HL-60 (cell line): ENCODE data around the gene LIN54.

ENCODE experiments used
- DNase-seq, 2 experiments: peaks; one replicate each; pipeline ENCODE4 v3.0.0-alpha.2; 2010 to 2020; ENCODE audit warnings: low read depth in 1 of 2, low spot score in 1 of 2
- H3K27ac ChIP-seq: fragments of 250-450 bp; sonication (Bioruptor Pico); replicated peaks from 2 replicates; pipeline ENCODE4 v1.5.1; 2020; ENCODE audit warnings: mild to moderate bottlenecking, moderate library complexity
- H3K27me3 ChIP-seq: fragments of 250-450 bp; sonication (Bioruptor Pico); 2 replicates; pipeline ENCODE4 v1.5.1; 2021; ENCODE audit warnings: mild to moderate bottlenecking, moderate library complexity; ENCODE audit not compliant: insufficient read depth, poor library complexity, severe bottlenecking
- H3K4me3 ChIP-seq: replicated peaks from 2 replicates; pipeline ENCODE4 v1.5.1; 2011; ENCODE audit warnings: mild to moderate bottlenecking, control low read depth, low read length; ENCODE audit not compliant: insufficient read depth
- GABPA ChIP-seq: IDR thresholded peaks from 2 replicates; pipeline ENCODE4 v1.6.1; 2012; ENCODE audit warnings: low read depth
- POLR2AphosphoS5 ChIP-seq: IDR thresholded peaks from 2 replicates; pipeline ENCODE4 v1.6.1; 2012; ENCODE audit warnings: low read depth
- SPI1 ChIP-seq: IDR thresholded peaks from 2 replicates; pipeline ENCODE4 v1.6.1; 2012; ENCODE audit warnings: low read depth, mild to moderate bottlenecking, borderline replicate concordance
- TF ChIP-seq, protein P1 (sequence below): IDR thresholded peaks from one replicate; pipeline ENCODE4 v1.5.1; 2011; ENCODE audit warnings: low read length, control low read depth, inconsistent platforms; ENCODE audit not compliant: insufficient read depth
- TF ChIP-seq, protein P2 (sequence below): IDR thresholded peaks from 2 replicates; pipeline ENCODE4 v1.6.1; 2012; ENCODE audit warnings: low read depth; ENCODE audit not compliant: insufficient replicate concordance

The LIN54 gene

DNA sequence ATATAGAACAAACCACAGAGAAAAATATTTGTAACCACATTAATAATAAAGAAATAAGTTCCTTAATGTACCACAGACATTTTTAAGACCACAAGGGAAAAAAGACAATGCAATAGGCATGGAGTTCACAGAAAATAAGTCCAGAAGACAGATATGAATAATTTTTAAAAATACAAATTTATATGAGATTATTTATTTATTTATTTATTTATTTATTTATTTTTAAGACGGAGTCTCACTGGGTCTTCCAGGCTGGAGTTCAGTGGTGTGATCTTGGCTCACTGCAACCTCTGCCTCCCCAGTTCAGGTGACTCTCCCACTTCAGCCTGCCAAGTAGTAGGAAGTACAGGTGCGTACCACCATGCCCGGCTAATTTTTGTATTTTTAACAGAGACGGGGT, 56.4 kb downstream of the LIN54 start:
- TF ChIP-seq GABPA (no peak), POLR2AphosphoS5 (no peak), SPI1 (no peak)
- TF ChIP-seq, protein P1, sequence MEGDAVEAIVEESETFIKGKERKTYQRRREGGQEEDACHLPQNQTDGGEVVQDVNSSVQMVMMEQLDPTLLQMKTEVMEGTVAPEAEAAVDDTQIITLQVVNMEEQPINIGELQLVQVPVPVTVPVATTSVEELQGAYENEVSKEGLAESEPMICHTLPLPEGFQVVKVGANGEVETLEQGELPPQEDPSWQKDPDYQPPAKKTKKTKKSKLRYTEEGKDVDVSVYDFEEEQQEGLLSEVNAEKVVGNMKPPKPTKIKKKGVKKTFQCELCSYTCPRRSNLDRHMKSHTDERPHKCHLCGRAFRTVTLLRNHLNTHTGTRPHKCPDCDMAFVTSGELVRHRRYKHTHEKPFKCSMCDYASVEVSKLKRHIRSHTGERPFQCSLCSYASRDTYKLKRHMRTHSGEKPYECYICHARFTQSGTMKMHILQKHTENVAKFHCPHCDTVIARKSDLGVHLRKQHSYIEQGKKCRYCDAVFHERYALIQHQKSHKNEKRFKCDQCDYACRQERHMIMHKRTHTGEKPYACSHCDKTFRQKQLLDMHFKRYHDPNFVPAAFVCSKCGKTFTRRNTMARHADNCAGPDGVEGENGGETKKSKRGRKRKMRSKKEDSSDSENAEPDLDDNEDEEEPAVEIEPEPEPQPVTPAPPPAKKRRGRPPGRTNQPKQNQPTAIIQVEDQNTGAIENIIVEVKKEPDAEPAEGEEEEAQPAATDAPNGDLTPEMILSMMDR, result no peak
- TF ChIP-seq, protein P2, sequence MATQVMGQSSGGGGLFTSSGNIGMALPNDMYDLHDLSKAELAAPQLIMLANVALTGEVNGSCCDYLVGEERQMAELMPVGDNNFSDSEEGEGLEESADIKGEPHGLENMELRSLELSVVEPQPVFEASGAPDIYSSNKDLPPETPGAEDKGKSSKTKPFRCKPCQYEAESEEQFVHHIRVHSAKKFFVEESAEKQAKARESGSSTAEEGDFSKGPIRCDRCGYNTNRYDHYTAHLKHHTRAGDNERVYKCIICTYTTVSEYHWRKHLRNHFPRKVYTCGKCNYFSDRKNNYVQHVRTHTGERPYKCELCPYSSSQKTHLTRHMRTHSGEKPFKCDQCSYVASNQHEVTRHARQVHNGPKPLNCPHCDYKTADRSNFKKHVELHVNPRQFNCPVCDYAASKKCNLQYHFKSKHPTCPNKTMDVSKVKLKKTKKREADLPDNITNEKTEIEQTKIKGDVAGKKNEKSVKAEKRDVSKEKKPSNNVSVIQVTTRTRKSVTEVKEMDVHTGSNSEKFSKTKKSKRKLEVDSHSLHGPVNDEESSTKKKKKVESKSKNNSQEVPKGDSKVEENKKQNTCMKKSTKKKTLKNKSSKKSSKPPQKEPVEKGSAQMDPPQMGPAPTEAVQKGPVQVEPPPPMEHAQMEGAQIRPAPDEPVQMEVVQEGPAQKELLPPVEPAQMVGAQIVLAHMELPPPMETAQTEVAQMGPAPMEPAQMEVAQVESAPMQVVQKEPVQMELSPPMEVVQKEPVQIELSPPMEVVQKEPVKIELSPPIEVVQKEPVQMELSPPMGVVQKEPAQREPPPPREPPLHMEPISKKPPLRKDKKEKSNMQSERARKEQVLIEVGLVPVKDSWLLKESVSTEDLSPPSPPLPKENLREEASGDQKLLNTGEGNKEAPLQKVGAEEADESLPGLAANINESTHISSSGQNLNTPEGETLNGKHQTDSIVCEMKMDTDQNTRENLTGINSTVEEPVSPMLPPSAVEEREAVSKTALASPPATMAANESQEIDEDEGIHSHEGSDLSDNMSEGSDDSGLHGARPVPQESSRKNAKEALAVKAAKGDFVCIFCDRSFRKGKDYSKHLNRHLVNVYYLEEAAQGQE, result no peak
- no peak for DNase-seq
- H3K4me3 ChIP-seq, result no peak overlapping the region
- no peaks in the 10 kb centered on the region for H3K27me3 ChIP-seq
- no peak overlapping the region for H3K27ac ChIP-seq

DNA sequence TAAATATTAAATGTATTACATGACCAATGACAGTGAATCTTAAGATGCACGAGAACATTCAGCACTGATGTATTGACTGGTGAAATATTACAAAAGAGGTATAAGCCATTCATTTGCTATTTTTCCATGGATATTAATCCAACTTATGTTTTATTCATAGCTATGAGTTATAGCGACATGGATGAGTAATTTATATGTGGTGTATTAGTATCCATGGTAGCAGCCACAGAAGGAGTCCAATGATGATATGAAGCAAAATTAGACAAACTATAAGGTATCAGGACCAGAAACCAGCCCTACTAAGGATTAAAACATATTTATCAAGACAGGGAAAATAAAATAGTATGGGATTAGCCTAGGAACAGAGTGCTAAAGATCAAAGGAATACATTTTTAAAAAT, 59.4 kb downstream of the LIN54 start:
- H3K4me3 ChIP-seq, result no peak overlapping the region
- H3K27ac ChIP-seq, result no peak overlapping the region
- no peak for DNase-seq
- H3K27me3 ChIP-seq, result no peaks in the 10 kb centered on the region
- TF ChIP-seq SPI1, result no peak
- no peak for TF ChIP-seq GABPA
- TF ChIP-seq POLR2AphosphoS5, result no peak

DNA sequence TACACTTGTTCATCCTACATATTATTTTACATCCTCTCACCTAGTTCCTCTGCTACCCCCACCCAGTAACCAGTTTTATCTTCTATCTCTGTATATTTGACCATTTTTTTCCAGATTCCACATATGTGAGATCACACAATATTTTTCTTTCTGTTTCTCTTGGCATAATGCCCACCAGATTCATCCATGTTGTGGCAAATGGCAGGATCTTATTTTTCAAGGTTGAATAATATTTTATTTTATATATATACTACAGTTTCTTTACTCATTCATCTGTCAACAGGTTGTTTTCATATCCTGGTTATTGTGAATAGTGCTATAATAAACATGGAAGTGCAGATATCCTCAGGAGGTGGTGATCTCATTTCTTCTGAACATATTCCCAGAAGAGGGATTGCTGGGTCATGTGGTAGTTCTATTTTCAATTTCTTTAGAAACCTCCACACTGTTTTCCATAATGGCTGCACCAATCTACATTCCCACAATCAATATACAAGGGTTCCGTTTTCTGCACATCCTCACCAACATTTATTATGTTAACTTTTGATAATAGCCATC, 61.9 kb downstream of the LIN54 start:
- H3K4me3 ChIP-seq, result no peak overlapping the region
- no peak overlapping the region for H3K27ac ChIP-seq
- TF ChIP-seq POLR2AphosphoS5, result no peak
- TF ChIP-seq, protein P2, result no peak
- TF ChIP-seq GABPA, result no peak
- TF ChIP-seq, protein P1, result no peak
- no peak for TF ChIP-seq SPI1
- DNase-seq, result no peak
- no peaks in the 10 kb centered on the region for H3K27me3 ChIP-seq

DNA sequence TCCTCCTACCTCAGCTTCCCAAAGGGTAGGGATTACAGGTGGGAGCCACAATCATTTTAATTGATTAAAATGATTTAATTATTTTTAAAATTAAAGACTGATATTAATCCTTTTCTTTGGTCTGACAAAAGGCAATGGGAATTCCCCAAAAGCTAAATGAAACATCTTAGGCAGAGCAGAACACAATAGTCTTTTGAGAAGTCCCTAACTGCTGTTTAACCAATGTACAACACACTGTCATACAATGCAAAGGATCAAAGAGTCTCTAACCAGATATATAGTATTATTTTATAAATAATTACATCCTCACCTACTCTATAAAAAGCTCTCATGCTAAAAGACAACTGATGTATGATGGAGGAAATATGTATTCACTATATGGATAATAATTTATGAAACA, 63.1 kb downstream of the LIN54 start:
- no peak for DNase-seq

More for the DNA sequence above, 63.1 kb downstream of the LIN54 start:
- Histone ChIP-seq H3K27ac (no peak overlapping the region), H3K4me3 (no peak overlapping the region), H3K27me3 (no peaks in the 10 kb centered on the region)
- TF ChIP-seq, protein P2, result no peak
- TF ChIP-seq SPI1, result no peak
- TF ChIP-seq POLR2AphosphoS5, result no peak
- no peak for TF ChIP-seq GABPA
- TF ChIP-seq, protein P1, result no peak
